ACC112 (cell line): ENCODE measurements around the gene FUT7.
A peak's percentile ranks its signal among the peaks of the same experiment; 100 is the strongest.

Experiments
- H2AFZ ChIP-seq: fragments of 200-600 bp; sonication (generic); one replicate; pipeline ENCODE4 v1.6.0; 2017; ENCODE audit warnings: antibody characterized with exemption, low read length; ENCODE audit not compliant: unreplicated experiment
- H3K27ac ChIP-seq: fragments of 200-600 bp; sonication (generic); 2 replicates; pipeline ENCODE4 v1.5.1; 2014; ENCODE audit warnings: low read depth, mild to moderate bottlenecking, antibody characterized with exemption, low read length, moderate library complexity
- H3K27me3 ChIP-seq: fragments of 200-600 bp; sonication (generic); 2 replicates; pipeline ENCODE4 v1.6.1; 2014; ENCODE audit warnings: mild to moderate bottlenecking, antibody characterized with exemption, low read length, moderate library complexity, mixed read lengths; ENCODE audit not compliant: insufficient read depth
- H3K36me3 ChIP-seq: fragments of 200-600 bp; sonication (generic); 2 replicates; pipeline ENCODE4 v1.6.1; 2016; ENCODE audit warnings: mild to moderate bottlenecking, antibody characterized with exemption, low read length, moderate library complexity, mixed read lengths; ENCODE audit not compliant: insufficient read depth
- H3K4me1 ChIP-seq: fragments of 200-600 bp; sonication (generic); one replicate; pipeline ENCODE4 v1.6.1; 2016; ENCODE audit warnings: low read length, mixed read lengths; ENCODE audit not compliant: insufficient read depth, unreplicated experiment, control insufficient read depth
- H3K4me3 ChIP-seq: fragments of 200-600 bp; sonication (generic); 2 replicates; pipeline ENCODE4 v1.5.1; 2014; ENCODE audit warnings: mild to moderate bottlenecking, low read depth, low read length
- H3K79me2 ChIP-seq: fragments of 200-600 bp; sonication (generic); one replicate; pipeline ENCODE4 v1.6.0; 2016; ENCODE audit warnings: low read length; ENCODE audit not compliant: control insufficient read depth, unreplicated experiment, insufficient read depth

The FUT7 gene

GRCh38 chr9:137073992-137074399 lies 42.1 kb upstream of the FUT7 start:
- H2AFZ ChIP-seq = no peak overlapping the region

GRCh38 chr9:137071282-137071681 lies 39.4 kb upstream of the FUT7 start:
- H3K27me3 ChIP-seq = no peaks in the 10 kb centered on the region
- H3K36me3 ChIP-seq = no peaks in the 10 kb centered on the region
- no peak overlapping the region for H2AFZ ChIP-seq
- H3K4me3 ChIP-seq = peak overlapping the region; percentile 79
- no peak overlapping the region for H3K27ac ChIP-seq
- no peaks in the 10 kb centered on the region for H3K4me1 ChIP-seq
- no peaks in the 10 kb centered on the region for H3K79me2 ChIP-seq

More at GRCh38 chr9:137073992-137074399, 42.1 kb upstream of the FUT7 start:
- no peaks in the 10 kb centered on the region for H3K27me3 ChIP-seq
- H3K4me1 ChIP-seq = peaks cover 4% of the 10 kb centered on the region
- H3K4me3 ChIP-seq = no peak overlapping the region
- H3K79me2 ChIP-seq = peaks cover 10% of the 10 kb centered on the region
- H3K27ac ChIP-seq = no peak overlapping the region
- peaks cover 2% of the 10 kb centered on the region; the same call in 1 of the 2 replicates for H3K36me3 ChIP-seq

GRCh38 chr9:137070906-137071275 lies 39.0 kb upstream of the FUT7 start:
- H3K27me3 ChIP-seq = no peaks in the 10 kb centered on the region
- H3K4me1 ChIP-seq = no peaks in the 10 kb centered on the region
- no peak overlapping the region for H3K27ac ChIP-seq
- H3K36me3 ChIP-seq = no peaks in the 10 kb centered on the region
- no peaks in the 10 kb centered on the region for H3K79me2 ChIP-seq
- H3K4me3 ChIP-seq = peak overlapping the region; percentile 79
- peak overlapping the region; percentile 67 for H2AFZ ChIP-seq

- H3K36me3 ChIP-seq = no peaks in the 10 kb centered on the region
- peak within 1 kb of the TSS; percentile 79 for H3K4me3 ChIP-seq
- no peaks in the 10 kb centered on the region for H3K79me2 ChIP-seq
- H3K27ac ChIP-seq = no peak within 1 kb of the TSS
- H3K27me3 ChIP-seq = no peaks in the 10 kb centered on the region
- no peaks in the 10 kb centered on the region for H3K4me1 ChIP-seq
- peak within 1 kb of the TSS; percentile 67 for H2AFZ ChIP-seq
These were observed 38.5 kb upstream of the FUT7 start, which contains the start of gene SAPCD2 for GRCh38 chr9:137070201-137070905. Gene SAPCD2, minus strand, starts transcription at chr9:137070557. Its CDS starts 97 bp downstream, at chr9:137070460.

- H3K27me3 ChIP-seq = no peaks in the 10 kb centered on the region
- no peak overlapping the region for H2AFZ ChIP-seq
- H3K27ac ChIP-seq = no peak overlapping the region
- H3K79me2 ChIP-seq = no peaks in the 10 kb centered on the region
- no peaks in the 10 kb centered on the region for H3K36me3 ChIP-seq
- H3K4me3 ChIP-seq = peak overlapping the region; percentile 79
- no peaks in the 10 kb centered on the region for H3K4me1 ChIP-seq
These were observed 37.7 kb upstream of the FUT7 start for GRCh38 chr9:137069508-137070091.

- no peak overlapping the region for H3K27ac ChIP-seq
- no peak overlapping the region for H3K4me3 ChIP-seq
- H3K4me1 ChIP-seq = no peaks in the 10 kb centered on the region
- no peak overlapping the region for H2AFZ ChIP-seq
- no peaks in the 10 kb centered on the region for H3K36me3 ChIP-seq
- no peaks in the 10 kb centered on the region for H3K27me3 ChIP-seq
- H3K79me2 ChIP-seq = no peaks in the 10 kb centered on the region
These were observed 36.9 kb upstream of the FUT7 start for GRCh38 chr9:137068539-137069507.

- Histone ChIP-seq H3K4me3 (no peak overlapping the region), H3K27me3 (no peaks in the 10 kb centered on the region), H3K27ac (no peak overlapping the region), H3K36me3 (no peaks in the 10 kb centered on the region), H2AFZ (no peak overlapping the region), H3K4me1 (no peaks in the 10 kb centered on the region), H3K79me2 (no peaks in the 10 kb centered on the region)
These were observed 36.1 kb upstream of the FUT7 start for GRCh38 chr9:137067860-137068538.

GRCh38 chr9:137066096-137066861 lies 34.4 kb upstream of the FUT7 start:
- H2AFZ ChIP-seq = no peak overlapping the region
- no peaks in the 10 kb centered on the region for H3K27me3 ChIP-seq
- no peak overlapping the region for H3K27ac ChIP-seq
- H3K4me3 ChIP-seq = no peak overlapping the region
- H3K79me2 ChIP-seq = no peaks in the 10 kb centered on the region
- no peaks in the 10 kb centered on the region for H3K4me1 ChIP-seq
- H3K36me3 ChIP-seq = no peaks in the 10 kb centered on the region

- no peaks in the 10 kb centered on the region for H3K36me3 ChIP-seq
- H3K4me1 ChIP-seq = no peaks in the 10 kb centered on the region
- H3K27ac ChIP-seq = no peak overlapping the region
- H3K4me3 ChIP-seq = no peak overlapping the region
- no peaks in the 10 kb centered on the region for H3K79me2 ChIP-seq
- no peaks in the 10 kb centered on the region for H3K27me3 ChIP-seq
- H2AFZ ChIP-seq = no peak overlapping the region
These were observed 33.6 kb upstream of the FUT7 start for GRCh38 chr9:137065336-137065967.
